OCI-LY7 (cell line): ENCODE data around the gene SH3RF1.

ENCODE experiments used
- CTCF ChIP-seq: fragments of 200-600 bp; sonication (generic); conservative IDR thresholded peaks from 2 replicates; pipeline ENCODE4 v1.5.1; 2014; ENCODE audit warnings: mild to moderate bottlenecking, antibody characterized with exemption, low read length, moderate library complexity, mixed read lengths
- EZH2phosphoT487 ChIP-seq: fragments of 200-600 bp; sonication (generic); IDR thresholded peaks from 2 replicates; pipeline ENCODE4 v1.6.1; 2018; ENCODE audit warnings: low read depth, borderline replicate concordance, mild to moderate bottlenecking, mixed run types, antibody characterized with exemption, low read length, moderate library complexity, mixed read lengths

- TF ChIP-seq CTCF, result no peak
- TF ChIP-seq EZH2phosphoT487, result no peak
Observed at GRCh38 chr4:169248645-169249044, 22.1 kb downstream of the SH3RF1 start.
